Neural progenitor cell (in vitro differentiated cells): ENCODE data around the gene BIN2.

Experiments used
- CTCF ChIP-seq: fragments of 200-600 bp; sonication (generic); IDR thresholded peaks from 2 replicates; pipeline ENCODE4 v1.5.1; 2017; ENCODE audit warnings: antibody characterized with exemption, mild to moderate bottlenecking
- EZH2phosphoT487 ChIP-seq: fragments of 200-600 bp; sonication (generic); IDR thresholded peaks from 2 replicates; pipeline ENCODE4 v1.6.1; 2017; ENCODE audit warnings: antibody characterized with exemption

GRCh38 chr12:51323966-51324895 is at the start of gene BIN2:
- TF ChIP-seq CTCF = no peak
- TF ChIP-seq EZH2phosphoT487 = no peak
